Head of caudate nucleus (tissue), 42 donors: ENCODE measurements around the gene CCDC116.
"Not testable (repeated sequence)": the region's sequence is repeated elsewhere in the genome, so short reads cannot be mapped to it uniquely, and the experiment has no call there.

ENCODE experiments used
- DNase-seq, 42 donors: peaks; one replicate each; pipeline versions ENCODE4 v3.0.0 to v3.0.0-alpha.2; 2020 to 2021; ENCODE audit warnings: mixed read lengths in 7 of 42
- intact Hi-C: fragments of 100-400 bp; cut with DNase I; formaldehyde crosslinking; loops from one replicate; pipeline ENCODE4 v1.15.0; 2022

The CCDC116 gene

DNA sequence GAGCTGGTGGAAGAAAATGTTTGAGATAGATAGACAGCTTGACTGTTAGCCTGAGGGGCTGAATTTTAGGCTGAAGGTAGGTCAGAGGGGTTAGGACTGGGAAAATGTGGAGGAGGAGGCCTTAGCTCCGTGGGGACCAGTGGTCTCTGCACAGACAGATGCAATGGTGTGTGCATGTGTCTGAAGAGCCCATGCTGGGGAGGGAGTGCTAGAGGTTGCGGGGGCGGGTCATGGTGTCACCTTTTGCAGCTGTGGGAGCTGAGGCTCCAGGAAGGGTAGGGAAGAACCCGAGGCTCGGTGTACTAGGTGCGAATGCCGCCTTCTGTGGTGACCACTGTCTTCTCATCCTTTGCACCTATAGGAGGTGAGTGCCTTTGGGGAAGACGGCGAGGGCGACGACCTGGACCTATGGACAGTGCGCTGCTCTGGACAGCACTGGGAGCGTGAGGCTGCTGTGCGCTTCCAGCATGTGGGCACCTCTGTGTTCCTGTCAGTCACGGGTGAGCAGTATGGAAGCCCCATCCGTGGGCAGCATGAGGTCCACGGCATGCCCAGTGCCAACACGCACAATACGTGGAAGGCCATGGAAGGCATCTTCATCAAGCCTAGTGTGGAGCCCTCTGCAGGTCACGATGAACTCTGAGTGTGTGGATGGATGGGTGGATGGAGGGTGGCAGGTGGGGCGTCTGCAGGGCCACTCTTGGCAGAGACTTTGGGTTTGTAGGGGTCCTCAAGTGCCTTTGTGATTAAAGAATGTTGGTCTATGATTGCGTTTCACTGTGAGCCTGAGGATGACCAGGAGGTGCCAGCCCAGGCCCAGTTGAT, 11.2 kb downstream of the CCDC116 start:
- intact Hi-C loops = no loop called here
- no peak for DNase-seq

DNA sequence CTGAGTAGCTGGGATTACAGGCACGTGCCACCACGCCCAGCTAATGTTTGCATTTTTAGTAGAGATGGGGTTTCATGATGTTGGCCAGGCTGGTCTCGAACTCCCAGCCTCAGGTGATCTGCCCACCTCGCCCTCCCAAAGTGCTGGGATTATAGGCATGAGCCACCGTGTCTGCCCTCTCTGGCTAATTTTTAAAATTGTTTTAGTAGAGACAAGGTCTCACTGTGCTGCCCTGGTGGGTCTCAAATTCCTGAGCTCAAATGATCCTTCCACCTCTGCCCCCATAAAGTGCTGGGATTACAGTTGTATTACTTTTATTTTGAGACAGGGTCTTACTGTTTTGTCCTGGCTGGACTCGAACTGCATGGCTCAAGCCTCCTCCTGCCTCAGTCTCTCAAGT, 13.0 kb downstream of the CCDC116 start:
- DNase-seq, intact Hi-C loops: not testable (repeated sequence)

DNA sequence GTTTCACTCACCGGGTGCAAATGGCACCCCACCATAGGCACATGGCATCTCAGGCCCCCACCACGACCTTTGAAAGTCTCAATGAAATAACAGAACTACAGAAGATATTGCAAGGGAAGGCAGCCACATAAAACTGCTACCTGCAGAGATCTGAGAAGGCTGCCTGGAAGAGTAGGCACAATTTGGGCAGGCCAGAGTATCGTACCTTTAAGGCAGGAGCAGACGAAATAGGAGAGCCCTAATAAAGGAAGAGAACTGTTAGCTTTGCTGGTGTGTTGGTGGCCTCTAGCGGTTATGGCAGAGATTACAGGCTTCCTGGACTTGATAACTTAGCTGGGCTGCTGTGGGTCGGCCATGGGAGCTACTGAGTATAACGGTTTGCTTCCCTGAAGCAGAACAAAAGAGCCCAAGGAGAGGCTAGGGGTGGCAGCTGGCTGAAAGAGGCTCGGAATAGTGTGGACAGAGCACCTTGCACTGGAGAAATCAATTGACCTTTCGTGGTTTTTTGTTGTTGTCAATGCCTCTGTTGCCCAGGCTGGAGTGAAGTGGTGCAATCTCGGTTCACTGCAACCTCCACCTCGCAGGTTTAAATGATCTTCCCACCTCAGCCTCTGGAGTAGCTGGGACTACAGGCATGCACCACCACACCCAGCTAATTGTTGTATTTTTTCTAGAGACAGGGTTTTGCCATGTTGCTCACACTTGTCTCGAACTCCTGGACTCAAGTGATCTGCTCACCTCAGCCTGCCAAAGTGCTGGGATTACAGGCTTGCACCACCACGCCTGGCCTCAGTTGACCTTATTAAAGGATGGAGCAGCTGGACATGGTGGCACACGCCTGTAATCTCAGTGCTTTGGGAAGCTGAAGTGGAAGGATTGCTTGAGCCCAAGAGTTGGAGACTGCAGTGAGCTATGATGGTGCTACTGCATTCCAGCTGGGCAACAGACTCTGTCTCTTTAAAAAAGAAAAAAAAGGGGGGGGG, 14.3 kb downstream of the CCDC116 start:
- intact Hi-C loops = no loop called here
- DNase-seq = peak in 41 of 42 donors; percentile 41 to 92 (median 77)

DNA sequence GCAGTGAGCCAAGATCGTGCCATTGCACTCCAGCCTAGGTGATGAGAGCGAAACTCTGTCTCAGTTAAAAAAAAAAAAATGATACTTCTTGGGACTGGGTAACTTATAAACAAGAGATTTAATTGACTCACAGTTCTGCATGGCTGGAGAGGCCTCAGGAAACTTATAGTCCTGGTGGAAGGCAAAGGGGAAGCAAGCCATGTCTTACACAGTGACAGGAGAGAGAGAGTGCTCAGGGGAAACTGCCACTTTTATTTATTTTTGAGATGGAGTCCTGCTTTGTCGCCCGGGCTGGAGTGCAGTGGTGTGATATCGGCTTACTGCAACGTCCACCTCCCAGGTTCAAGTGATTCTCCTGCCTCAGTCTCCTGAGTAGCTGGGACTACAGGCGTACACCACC, 17.7 kb downstream of the CCDC116 start:
- DNase-seq = no peak
- intact Hi-C loops = no loop called here

DNA sequence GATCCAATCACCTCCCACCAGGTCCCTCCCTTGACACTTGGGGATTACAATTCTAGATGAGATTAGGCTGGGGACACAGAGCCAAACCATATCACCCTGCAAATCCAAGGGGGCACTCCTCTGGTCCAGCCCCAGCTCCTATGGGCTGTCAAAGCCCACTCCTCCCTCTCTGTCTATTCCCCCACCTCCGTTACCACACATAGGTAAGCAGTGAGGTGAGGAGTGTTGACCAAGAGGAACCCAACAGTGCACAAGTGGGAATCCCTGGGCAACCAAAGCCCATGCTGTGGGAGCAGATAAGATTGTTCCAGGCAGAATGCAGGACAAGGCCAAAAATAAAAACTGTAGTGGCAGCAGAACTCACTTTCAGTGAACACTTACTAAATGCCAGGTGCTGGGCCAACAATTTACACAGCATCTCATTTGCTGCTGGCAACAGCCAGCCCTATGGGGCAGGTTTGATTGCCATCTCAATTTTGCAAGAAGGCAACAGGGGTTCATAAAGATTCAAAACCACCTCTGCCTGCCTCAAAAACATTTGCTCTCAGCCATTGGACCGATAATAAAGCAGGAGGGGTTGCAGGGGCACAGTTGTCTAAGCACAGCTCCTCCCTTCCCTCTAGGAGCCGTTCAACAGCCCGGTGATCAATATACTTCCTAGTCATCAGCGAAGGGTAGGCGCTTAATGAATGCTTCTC, 18.4 kb downstream of the CCDC116 start:
- intact Hi-C loops = no loop called here
- no peak for DNase-seq

DNA sequence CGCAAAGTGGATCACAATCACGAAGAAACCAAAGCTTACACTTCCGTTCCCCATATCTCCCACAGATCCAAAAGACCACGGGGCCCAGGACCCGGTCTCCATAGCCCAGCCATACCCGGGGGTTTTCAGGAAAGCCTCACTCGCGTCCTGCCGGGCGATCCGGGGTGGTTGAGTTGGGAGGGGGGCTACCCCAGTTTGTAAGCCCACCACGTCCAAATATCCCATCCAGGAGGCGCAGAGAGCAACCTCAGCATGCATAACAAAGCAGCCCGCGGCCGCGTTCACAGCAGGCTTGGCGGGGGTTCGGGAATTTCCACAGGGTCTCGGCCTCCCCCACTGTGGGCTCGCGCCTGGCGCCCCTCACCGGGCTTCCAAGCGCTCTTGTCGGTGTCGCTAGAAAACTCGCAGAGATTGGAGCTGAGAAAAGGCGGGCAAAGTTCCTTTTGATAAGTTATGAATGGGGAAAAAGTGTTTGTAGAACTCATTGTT, 19.0 kb downstream of the CCDC116 start:
- peak in 2 of 42 donors; percentile 28 to 43 for DNase-seq
- intact Hi-C loops = no loop called here

DNA sequence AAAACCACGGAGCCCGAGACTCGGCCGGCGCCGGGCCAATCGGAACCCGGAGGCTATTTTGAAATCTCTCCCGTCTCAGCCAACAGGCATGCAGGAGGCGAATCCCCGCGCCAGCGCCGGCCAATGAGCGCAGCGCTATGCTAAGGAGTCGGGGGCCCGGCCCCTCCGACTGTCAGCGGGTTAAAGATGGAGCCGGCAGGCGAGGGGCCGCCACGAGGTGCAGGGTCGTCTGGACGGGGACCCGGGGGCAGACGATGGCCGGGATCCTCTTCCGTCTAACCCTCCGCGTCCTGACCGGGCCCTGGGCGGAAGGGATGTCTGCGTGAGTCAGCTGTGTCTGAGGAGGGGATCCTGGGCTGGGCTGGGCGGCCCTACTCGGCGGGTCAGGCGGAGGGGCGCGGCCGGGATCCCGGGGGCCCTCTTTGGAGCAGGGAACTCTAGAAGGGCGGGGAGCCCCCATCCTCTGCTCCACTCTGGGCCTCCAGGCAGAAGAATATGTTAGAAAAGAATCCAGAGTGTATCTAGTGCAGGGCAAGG, 19.5 kb downstream of the CCDC116 start:
- DNase-seq = peak; percentile 76 to 94 (median 88)
- intact Hi-C loops = no loop called here

DNA sequence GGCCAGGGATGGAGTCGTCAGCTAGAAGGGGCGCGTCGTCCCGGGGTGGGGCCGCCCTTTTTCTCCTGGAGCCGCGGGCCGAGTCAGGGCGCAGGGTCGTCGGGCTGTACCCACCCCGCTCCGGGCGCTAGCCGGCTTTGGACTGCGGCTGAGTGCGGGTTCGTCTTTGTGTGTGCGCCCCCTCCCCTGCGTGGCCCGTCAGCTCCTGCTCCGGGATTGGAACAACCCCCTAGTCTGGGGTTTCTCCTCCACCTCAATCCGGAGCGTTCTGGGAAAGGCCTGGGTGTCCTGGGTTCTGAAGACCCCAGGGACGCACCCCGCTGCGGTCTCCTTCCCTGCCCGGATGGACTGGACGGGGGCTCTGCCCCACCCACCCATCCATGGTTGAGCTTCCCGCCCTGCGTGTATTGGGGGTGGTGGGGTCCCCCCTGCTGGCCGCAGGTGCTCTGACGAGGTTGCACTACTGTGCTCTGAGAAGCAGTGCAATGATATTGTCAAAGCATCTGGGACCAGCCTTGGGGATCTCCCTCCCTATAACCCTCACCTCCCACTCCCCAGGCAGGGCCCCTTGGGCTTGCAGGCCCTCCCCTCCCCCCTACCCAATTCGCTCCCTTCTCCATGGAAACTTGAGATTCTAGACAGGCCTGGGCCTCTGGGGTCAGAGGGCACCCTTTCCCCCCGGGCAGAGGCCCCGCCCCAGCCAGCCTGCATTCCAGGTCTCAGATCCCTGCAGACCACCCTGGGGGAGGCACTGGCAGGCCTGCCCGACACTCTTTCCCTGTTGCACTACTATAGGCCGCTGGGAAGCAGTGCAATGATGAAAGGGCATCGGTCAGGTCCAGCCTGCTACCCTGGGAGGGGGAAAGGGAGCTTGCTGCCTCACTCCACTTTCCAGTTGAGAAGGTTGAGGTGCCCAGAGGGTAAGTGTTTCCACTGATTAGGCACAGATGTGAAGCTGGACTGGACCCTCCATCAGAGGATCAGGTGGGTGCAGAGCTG, 20.3 kb downstream of the CCDC116 start:
- intact Hi-C loops = no loop called here
- DNase-seq = no peak

DNA sequence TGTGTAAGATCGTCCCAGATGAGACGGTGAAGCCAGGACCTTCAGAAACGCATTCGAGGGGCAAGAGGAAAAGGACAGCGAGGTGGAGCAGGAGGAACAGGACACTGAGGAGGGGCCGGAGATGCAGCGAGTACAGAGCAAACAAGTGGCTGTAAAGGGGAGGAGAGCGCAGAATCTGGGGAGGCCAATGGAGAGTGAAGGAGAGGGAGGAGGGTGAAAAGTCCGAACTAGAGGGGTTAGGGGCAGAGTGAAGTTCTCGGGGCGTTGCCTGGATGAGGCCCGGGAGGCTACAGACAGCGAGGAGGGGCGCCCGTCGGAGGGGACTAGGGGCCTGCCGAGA, 24.4 kb downstream of the CCDC116 start:
- no peak for DNase-seq
- intact Hi-C loops = no loop called here

DNA sequence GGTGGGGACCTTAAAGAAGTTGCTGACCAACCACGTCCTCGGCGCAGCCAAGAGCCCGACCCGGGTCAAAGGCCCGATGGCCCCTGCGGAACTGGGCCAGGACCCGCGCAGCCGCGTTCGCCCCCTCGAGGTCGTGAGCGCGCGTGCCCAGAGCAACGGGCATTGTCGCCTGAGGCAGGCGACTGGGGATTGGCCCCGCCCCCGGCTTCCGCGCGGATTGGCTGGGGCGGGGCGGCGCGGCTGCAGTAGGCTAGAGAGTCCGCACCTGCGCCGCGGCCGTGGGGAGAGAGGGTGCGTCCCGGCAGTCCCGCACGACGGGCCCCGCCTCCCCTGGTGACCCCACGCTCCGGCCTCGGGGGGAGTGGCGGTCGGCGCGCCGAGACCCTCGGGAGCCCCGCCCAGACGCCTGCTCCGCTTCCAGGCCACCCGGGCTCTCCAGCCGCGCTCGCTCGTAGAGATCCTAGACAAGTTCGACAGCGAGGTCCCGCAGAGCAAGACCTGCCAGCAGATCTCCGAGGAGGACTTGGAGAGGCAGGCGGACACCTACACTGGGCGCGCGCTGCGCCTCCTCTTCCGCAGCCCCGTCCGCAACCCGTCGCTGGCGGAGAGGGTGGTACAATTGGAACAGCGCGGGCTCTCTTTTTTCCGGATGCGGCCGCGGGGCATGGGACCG, 24.9 kb downstream of the CCDC116 start:
- peak in 38 of 42 donors; percentile 13 to 76 (median 46) for DNase-seq
- intact Hi-C loops = no loop called here

DNA sequence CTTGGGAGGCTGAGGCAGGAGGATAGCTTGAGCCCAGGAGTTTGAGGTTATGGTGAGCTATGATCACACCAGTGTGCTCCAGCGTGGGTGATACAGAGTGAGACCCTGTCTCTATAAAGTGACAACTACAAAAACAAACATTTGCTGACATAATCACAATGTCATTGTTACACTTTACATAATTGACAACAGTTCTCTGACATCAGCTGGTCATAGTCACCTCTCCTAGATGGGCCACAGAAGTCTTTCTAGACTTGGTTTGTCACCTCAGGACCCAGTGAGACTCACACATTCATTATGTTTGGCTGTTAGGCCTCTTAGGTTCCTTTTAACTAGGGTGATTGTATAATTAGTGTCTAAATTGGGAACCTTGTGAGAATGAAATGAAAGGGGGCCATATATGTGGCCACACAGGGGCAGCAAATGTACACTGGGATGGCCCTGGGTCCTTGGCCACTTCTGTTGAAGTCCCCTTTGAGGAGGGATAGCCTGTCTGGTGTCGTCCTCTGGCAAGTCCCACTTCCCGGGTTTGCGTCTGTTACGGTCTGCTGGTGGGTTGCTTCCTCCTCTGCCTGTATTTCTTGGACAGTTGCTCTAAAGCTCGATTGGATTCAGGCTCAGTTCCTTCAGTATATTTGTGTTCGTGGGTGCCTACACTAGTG, 27.4 kb downstream of the CCDC116 start:
- DNase-seq = no peak
- intact Hi-C loops = no loop called here

DNA sequence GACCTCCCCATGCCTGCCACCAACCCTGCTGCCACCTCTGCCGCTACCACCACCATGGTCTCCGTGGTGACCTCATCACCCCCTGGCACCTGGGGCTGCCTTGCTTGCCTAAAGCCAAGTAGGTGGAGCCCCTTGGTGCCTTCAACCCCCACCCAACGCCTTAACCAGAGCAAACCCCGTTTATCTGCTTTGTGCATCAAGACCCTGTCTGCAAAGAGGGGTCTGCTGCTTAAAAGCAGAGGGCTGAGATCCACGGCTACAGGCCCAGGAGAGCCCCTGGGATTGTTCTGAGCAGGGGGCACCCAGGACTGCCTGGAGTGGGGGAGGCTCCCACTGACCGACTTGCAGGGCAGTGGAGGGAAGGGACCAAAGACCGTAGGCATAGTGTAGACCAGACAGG, 28.3 kb downstream of the CCDC116 start:
- intact Hi-C loops = no loop called here
- no peak for DNase-seq

DNA sequence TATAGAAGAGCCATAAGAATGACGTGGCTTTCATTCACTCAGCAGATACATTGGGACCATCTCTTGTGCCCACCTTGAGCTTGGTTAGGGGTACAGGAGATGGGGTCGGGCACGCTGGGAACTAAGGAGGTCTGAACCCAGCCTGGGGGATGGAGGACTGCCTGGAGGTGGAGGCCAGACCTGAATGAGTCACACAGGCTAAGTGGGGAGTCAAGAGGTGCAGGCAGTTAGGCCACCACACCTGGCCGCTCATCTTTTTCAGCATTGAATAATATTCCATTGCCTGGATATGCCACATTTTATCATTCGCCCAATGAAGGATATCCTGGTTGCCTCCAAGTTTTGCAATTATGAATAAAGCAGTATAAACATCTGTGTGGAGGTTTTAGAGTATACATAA, 29.4 kb downstream of the CCDC116 start:
- DNase-seq = no peak
- intact Hi-C loops = no loop called here

DNA sequence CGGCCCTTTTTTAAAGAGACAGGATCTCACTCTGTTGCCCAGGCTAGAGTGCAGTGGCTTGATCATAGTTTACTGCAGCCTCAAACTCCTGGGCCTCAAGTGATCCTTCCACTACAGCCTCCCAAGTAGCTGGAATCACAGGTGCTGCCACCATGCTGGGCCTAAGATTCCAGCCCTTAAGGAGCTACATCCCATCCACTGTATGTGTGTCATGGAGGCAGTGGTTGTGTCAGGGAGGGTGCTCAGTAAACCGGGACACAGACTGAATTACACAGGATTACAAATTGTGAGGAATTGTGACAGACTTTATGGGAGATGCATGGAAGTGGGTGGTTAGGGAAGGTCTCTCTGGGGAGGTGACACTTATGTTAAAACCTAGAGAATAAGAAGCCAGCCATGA, 31.2 kb downstream of the CCDC116 start:
- intact Hi-C loops = no loop called here

DNA sequence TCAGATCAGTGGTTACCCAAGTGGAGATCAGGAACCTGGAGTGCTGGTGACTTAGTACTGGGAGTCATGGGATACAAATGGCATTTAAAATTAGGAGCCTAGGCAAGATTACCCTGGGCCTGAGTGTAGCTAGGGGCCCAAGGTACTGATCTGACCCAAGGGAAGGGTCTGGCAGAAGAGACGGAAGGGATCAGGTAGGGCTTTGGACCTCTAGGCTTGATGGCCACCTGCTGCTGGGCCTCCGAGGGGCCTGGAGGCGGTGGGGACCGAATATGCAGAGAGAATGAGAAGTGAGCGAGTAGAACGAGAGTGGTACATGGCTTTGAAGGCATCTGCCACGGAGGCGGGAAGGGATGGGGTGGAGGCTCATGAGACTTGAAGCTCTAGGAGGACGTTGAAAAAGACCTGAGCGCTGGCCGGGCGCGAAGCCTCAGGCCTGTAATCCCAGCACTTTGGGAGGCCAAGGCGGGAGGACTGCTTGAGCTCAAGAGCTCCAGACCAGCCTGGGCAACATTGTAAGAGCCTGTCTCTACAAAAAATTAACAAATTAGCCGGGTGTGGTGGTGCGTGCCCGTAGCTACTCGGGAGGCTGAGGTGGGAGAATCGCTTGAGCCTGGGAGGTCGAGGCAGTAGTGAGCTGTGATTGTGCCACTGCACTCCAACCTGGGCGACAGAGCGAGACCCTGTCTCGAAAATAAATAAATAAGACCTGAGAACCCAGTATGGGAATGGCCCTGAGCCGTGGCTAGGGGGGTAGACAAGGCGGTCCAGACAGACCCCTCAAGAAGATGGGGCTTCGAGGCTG, 32.7 kb downstream of the CCDC116 start:
- no peak for DNase-seq
- intact Hi-C loops = no loop called here

More for the DNA sequence above, 31.2 kb downstream of the CCDC116 start:
- no peak for DNase-seq

DNA sequence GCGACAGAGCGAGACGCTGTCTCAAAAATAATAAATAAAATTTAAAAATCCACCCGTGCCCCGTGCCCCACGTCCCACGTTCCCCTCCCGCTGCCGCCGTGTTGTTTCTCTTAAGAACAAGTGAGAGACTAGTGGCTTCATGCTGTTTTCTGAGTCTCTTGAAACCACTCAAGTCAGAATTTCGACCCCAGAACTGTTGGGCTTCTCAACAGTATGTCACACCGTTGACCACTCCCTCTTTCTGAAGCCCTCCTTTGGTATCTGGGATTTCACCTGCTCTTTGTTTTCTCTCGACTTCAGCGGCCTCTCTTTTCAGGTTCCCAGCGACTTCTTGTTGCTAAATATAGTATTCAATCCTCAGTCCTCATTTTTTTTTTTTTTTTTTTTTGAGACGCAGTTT, 34.2 kb downstream of the CCDC116 start:
- DNase-seq = no peak
- intact Hi-C loops = no loop called here
